Measurements from ENCODE around the gene ATAD5.
A peak's percentile ranks its signal among the peaks of the same experiment; 100 is the strongest.
"Not testable (repeated sequence)": the region's sequence is repeated elsewhere in the genome, so short reads cannot be mapped to it uniquely, and the experiment has no call there.

ATAD5 gene

GRCh38 chr17:30920683-30921543 lies 89.1 kb downstream of the ATAD5 start:
- Mint-ChIP-seq H3K27ac (no peak overlapping the region), H3K27me3 (peaks cover 28% of the 10 kb centered on the region), H3K9me3 (no peaks in the 10 kb centered on the region), H3K4me1 (peaks cover 14% of the 10 kb centered on the region), H3K36me3 (no peaks in the 10 kb centered on the region), H3K4me3 (peak overlapping the region; percentile 65)

GRCh38 chr17:30921544-30922196 lies 89.9 kb downstream of the ATAD5 start, which contains the start of gene ADAP2:
Gene ADAP2 (plus strand): TSS chr17:30921945. CDS start chr17:30922015, 70 bp downstream.
- H3K27ac Mint-ChIP-seq = no peak within 1 kb of the TSS
- no peaks in the 10 kb centered on the region for H3K9me3 Mint-ChIP-seq
- H3K36me3 Mint-ChIP-seq = no peaks in the 10 kb centered on the region
- peaks cover 34% of the 10 kb centered on the region for H3K27me3 Mint-ChIP-seq
- peak within 1 kb of the TSS; percentile 85 for H3K4me3 Mint-ChIP-seq
- peaks cover 14% of the 10 kb centered on the region for H3K4me1 Mint-ChIP-seq

- peaks cover 37% of the 10 kb centered on the region for H3K27me3 Mint-ChIP-seq
- H3K27ac Mint-ChIP-seq = no peak overlapping the region
- H3K4me3 Mint-ChIP-seq = peak overlapping the region; percentile 85
- H3K4me1 Mint-ChIP-seq = peaks cover 14% of the 10 kb centered on the region
- H3K9me3 Mint-ChIP-seq = no peaks in the 10 kb centered on the region
- H3K36me3 Mint-ChIP-seq = no peaks in the 10 kb centered on the region
Observed at GRCh38 chr17:30922235-30923030, 90.7 kb downstream of the ATAD5 start.

- H3K27ac Mint-ChIP-seq = no peak overlapping the region
- peaks cover 37% of the 10 kb centered on the region for H3K27me3 Mint-ChIP-seq
- no peak overlapping the region for H3K4me3 Mint-ChIP-seq
Observed at GRCh38 chr17:30924341-30924740, 92.6 kb downstream of the ATAD5 start.

GRCh38 chr17:30926516-30926915 lies 94.8 kb downstream of the ATAD5 start:
- Mint-ChIP-seq H3K27ac (no peak overlapping the region), H3K4me3 (no peak overlapping the region)

More at GRCh38 chr17:30924341-30924740, 92.6 kb downstream of the ATAD5 start:
- H3K36me3 Mint-ChIP-seq = no peaks in the 10 kb centered on the region
- H3K4me1 Mint-ChIP-seq = peaks cover 14% of the 10 kb centered on the region
- H3K9me3 Mint-ChIP-seq = no peaks in the 10 kb centered on the region

GRCh38 chr17:30927756-30928155 lies 96.0 kb downstream of the ATAD5 start:
- H3K36me3 Mint-ChIP-seq = no peaks in the 10 kb centered on the region
- no peaks in the 10 kb centered on the region for H3K9me3 Mint-ChIP-seq
- H3K27me3 Mint-ChIP-seq = peaks cover 21% of the 10 kb centered on the region
- peaks cover 2% of the 10 kb centered on the region for H3K4me1 Mint-ChIP-seq
- H3K27ac Mint-ChIP-seq = no peak overlapping the region
- no peak overlapping the region for H3K4me3 Mint-ChIP-seq

More at GRCh38 chr17:30926516-30926915, 94.8 kb downstream of the ATAD5 start:
- Mint-ChIP-seq H3K36me3 (no peaks in the 10 kb centered on the region), H3K4me1 (peaks cover 6% of the 10 kb centered on the region), H3K9me3 (no peaks in the 10 kb centered on the region), H3K27me3 (peaks cover 25% of the 10 kb centered on the region)

- H3K4me3 Mint-ChIP-seq = no peak overlapping the region
- no peak overlapping the region for H3K27ac Mint-ChIP-seq
- peaks cover 16% of the 10 kb centered on the region for H3K27me3 Mint-ChIP-seq
- no peaks in the 10 kb centered on the region for H3K36me3 Mint-ChIP-seq
- H3K9me3 Mint-ChIP-seq = no peaks in the 10 kb centered on the region
- no peaks in the 10 kb centered on the region for H3K4me1 Mint-ChIP-seq
Observed at GRCh38 chr17:30928584-30928983, 96.8 kb downstream of the ATAD5 start.

- peaks cover 15% of the 10 kb centered on the region for H3K27me3 Mint-ChIP-seq
- no peak overlapping the region for H3K27ac Mint-ChIP-seq
Observed at GRCh38 chr17:30929081-30929633, 97.4 kb downstream of the ATAD5 start.

GRCh38 chr17:30929861-30930260 lies 98.1 kb downstream of the ATAD5 start:
- H3K4me1 Mint-ChIP-seq, H3K4me3 Mint-ChIP-seq, H3K27ac Mint-ChIP-seq, H3K36me3 Mint-ChIP-seq, H3K9me3 Mint-ChIP-seq: not testable (repeated sequence)
- H3K27me3 Mint-ChIP-seq = peaks cover 11% of the 10 kb centered on the region

More at GRCh38 chr17:30929081-30929633, 97.4 kb downstream of the ATAD5 start:
- H3K4me3 Mint-ChIP-seq = no peak overlapping the region
- H3K4me1 Mint-ChIP-seq = no peaks in the 10 kb centered on the region
- no peaks in the 10 kb centered on the region for H3K36me3 Mint-ChIP-seq
- H3K9me3 Mint-ChIP-seq = no peaks in the 10 kb centered on the region

- H3K27ac Mint-ChIP-seq = no peak overlapping the region
- H3K27me3 Mint-ChIP-seq = peaks cover 10% of the 10 kb centered on the region
- no peaks in the 10 kb centered on the region for H3K36me3 Mint-ChIP-seq
- H3K9me3 Mint-ChIP-seq = no peaks in the 10 kb centered on the region
- H3K4me1 Mint-ChIP-seq = no peaks in the 10 kb centered on the region
- no peak overlapping the region for H3K4me3 Mint-ChIP-seq
Observed at GRCh38 chr17:30930495-30930894, 98.7 kb downstream of the ATAD5 start.

- H3K27me3 Mint-ChIP-seq, H3K27ac Mint-ChIP-seq, H3K4me1 Mint-ChIP-seq, H3K4me3 Mint-ChIP-seq, H3K9me3 Mint-ChIP-seq, H3K36me3 Mint-ChIP-seq: not testable (repeated sequence)
Observed at GRCh38 chr17:30931582-30931981, 99.8 kb downstream of the ATAD5 start.

- Mint-ChIP-seq H3K27ac (no peak overlapping the region), H3K4me3 (no peak overlapping the region)
Observed at GRCh38 chr17:30933966-30934365, 102.2 kb downstream of the ATAD5 start.

GRCh38 chr17:30939051-30939689 lies 107.4 kb downstream of the ATAD5 start:
- H3K27me3 Mint-ChIP-seq = no peaks in the 10 kb centered on the region
- H3K27ac Mint-ChIP-seq = no peak overlapping the region
- peaks cover 5% of the 10 kb centered on the region for H3K4me1 Mint-ChIP-seq
- H3K36me3 Mint-ChIP-seq = no peaks in the 10 kb centered on the region
- no peak overlapping the region for H3K4me3 Mint-ChIP-seq
- no peaks in the 10 kb centered on the region for H3K9me3 Mint-ChIP-seq

More at GRCh38 chr17:30933966-30934365, 102.2 kb downstream of the ATAD5 start:
- peaks cover 5% of the 10 kb centered on the region for H3K4me1 Mint-ChIP-seq
- H3K27me3 Mint-ChIP-seq = no peaks in the 10 kb centered on the region
- H3K36me3 Mint-ChIP-seq = no peaks in the 10 kb centered on the region
- H3K9me3 Mint-ChIP-seq = no peaks in the 10 kb centered on the region

GRCh38 chr17:30942308-30943079 lies 110.7 kb downstream of the ATAD5 start:
- Mint-ChIP-seq H3K36me3 (no peaks in the 10 kb centered on the region), H3K27ac (no peak overlapping the region), H3K4me1 (peaks cover 5% of the 10 kb centered on the region), H3K4me3 (no peak overlapping the region), H3K27me3 (no peaks in the 10 kb centered on the region), H3K9me3 (no peaks in the 10 kb centered on the region)
